Measurements from ENCODE around the gene PARP4.
A peak's percentile ranks its signal among the peaks of the same experiment; 100 is the strongest.
"Not testable (repeated sequence)": the region's sequence is repeated elsewhere in the genome, so short reads cannot be mapped to it uniquely, and the experiment has no call there.

PARP4 gene

GRCh38 chr13:24452044-24452443 lies 60.5 kb downstream of the PARP4 start:
- no peak for DNase-seq (ENCODE audit: low read depth, low spot score)

DNA sequence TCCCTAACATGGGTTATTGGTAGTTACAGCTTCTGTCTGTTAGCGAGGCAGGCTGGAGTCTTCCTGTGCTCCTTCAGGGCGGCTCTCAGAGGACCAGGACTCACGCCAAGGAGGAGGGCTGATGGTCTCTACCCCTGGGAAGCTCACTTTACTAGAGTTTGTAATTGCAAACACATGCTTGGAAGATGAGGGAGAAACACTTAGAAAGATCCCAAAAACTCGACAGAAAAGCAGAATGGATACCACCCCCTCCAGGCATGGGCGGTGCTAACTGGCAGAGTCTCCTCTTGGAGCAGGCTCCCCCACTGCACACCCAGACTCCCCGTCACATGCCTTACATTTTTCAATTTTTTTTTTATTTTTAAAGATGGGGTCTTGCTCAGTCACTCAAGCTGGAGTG lies 62.0 kb downstream of the PARP4 start:
- no peak for DNase-seq (ENCODE audit: low read depth, low spot score)

GRCh38 chr13:24444851-24445250 lies 67.7 kb downstream of the PARP4 start:
- not testable (repeated sequence) for DNase-seq (ENCODE audit: low read depth, low spot score)

DNA sequence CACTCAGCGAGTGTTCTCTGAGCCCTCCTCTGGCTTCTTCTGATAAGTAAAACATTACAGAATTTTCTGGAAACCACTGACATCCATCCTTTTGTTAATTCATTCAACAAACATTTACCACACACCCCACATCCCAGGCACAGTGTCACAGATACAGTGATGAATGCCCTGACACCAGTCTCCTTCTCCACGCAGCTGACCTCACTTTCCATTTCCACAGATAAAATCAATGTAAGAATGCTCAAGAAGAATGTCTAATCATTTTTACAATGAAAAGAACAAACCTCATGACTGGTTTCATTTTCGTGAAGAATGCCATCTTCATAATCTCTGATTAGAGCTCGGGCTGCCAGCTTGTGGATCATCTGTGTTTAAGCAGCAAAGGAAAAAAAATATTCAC lies 69.2 kb downstream of the PARP4 start:
- no peak for DNase-seq (ENCODE audit: low read depth, low spot score)

- not testable (repeated sequence) for DNase-seq (ENCODE audit: low read depth, low spot score)
These were observed 86.5 kb downstream of the PARP4 start for GRCh38 chr13:24426045-24426444.

- peak; percentile 33 for DNase-seq (ENCODE audit: low read depth, low spot score)
These were observed 92.9 kb downstream of the PARP4 start for GRCh38 chr13:24419668-24420067.

- no peak for DNase-seq (ENCODE audit: low read depth, low spot score)
These were observed 104.7 kb downstream of the PARP4 start for GRCh38 chr13:24407844-24408243.

GRCh38 chr13:24406524-24406923 lies 106.1 kb downstream of the PARP4 start:
- DNase-seq (ENCODE audit: low read depth, low spot score), result no peak

- no peak for DNase-seq (ENCODE audit: low read depth, low spot score)
These were observed 115.8 kb downstream of the PARP4 start for GRCh38 chr13:24396821-24397220.

- no peak for DNase-seq (ENCODE audit: low read depth, low spot score)
These were observed 119.6 kb downstream of the PARP4 start for GRCh38 chr13:24392972-24393371.

DNA sequence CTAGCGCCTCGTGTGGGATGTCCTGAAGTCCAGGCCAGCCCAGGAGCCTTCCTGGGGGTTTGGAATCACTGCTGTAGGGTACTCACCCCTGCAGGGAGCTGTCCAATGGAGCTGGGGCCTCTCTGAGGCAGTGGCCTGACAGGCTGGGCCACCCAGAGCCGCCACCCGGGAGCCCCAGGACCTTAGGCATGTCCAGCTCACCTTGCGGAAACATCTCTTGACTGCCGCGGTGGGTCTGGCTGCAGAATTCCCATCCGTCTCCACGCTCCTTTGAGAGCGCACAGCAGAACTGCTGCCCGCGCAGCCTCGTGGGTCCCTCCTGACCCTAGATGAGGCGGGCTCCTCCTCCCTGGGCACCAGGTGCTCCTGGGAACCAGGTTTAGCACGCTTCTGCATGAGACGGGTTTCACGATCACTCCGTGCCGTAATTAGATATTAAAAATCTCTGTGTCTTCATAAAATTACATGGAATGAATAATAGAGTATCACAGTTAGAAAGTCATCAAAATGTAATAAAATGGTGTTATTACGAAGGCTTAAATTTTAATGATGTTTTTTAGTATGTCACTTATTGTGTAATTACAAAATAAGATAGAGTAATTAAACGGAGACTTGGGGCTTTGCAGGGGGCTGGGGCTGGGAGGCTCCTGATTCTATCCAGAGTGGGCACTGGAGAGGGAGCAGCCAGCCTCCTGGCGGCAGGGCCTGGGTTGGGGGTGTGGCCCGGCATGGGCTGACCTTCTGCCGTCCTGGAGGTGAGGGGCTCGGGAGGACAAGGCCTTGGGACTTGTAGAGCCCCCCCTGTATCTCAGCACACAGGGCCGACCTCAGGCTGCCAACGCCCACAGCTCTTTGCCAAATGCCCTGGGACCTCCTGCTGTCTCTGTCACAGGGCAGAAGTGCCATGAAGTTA lies 120.6 kb downstream of the PARP4 start:
- DNase-seq (ENCODE audit: low read depth, low spot score), result not testable (repeated sequence)

GRCh38 chr13:24390795-24391194 lies 121.8 kb downstream of the PARP4 start:
- DNase-seq (ENCODE audit: low read depth, low spot score), result not testable (repeated sequence)

DNA sequence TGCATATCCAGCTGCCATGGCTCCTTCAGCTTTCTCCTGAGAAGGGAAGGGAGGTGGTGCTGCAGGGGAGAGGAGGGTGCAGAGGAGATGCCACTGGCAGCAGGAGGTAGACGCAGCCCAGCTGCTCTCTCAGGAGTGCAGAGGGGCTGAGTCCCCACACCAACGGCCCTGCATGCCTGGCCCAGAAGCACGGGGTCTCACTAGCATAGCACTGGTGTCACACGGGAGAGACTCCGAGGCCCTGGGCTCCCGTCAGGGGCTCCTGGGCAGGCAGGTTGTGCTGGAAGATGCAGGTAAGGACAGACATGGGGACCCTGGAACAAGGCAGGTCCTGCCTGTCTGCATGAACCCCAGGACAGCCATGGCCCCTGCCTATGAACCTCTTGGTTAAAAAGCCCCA lies 123.1 kb downstream of the PARP4 start:
- DNase-seq (ENCODE audit: low read depth, low spot score), result no peak

DNA sequence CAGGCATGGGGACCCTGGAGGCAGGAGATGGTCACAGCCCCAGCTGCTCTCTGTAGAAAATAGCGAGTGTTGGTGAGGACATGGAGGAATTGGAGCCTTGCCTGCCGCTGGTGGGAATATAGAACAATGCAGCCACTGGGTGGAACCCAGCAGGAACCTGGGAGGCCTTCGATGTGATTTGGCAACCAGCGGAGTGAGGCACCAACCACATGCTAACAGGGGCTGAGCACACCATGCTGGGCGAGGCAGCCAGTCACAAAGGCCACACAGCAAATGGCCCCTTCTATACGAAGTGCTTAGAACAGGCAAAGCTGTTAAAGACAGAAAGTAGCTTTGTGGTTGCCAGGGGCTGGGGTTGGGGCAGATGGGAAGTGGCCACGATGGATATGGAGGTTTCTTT lies 123.8 kb downstream of the PARP4 start:
- not testable (repeated sequence) for DNase-seq (ENCODE audit: low read depth, low spot score)

DNA sequence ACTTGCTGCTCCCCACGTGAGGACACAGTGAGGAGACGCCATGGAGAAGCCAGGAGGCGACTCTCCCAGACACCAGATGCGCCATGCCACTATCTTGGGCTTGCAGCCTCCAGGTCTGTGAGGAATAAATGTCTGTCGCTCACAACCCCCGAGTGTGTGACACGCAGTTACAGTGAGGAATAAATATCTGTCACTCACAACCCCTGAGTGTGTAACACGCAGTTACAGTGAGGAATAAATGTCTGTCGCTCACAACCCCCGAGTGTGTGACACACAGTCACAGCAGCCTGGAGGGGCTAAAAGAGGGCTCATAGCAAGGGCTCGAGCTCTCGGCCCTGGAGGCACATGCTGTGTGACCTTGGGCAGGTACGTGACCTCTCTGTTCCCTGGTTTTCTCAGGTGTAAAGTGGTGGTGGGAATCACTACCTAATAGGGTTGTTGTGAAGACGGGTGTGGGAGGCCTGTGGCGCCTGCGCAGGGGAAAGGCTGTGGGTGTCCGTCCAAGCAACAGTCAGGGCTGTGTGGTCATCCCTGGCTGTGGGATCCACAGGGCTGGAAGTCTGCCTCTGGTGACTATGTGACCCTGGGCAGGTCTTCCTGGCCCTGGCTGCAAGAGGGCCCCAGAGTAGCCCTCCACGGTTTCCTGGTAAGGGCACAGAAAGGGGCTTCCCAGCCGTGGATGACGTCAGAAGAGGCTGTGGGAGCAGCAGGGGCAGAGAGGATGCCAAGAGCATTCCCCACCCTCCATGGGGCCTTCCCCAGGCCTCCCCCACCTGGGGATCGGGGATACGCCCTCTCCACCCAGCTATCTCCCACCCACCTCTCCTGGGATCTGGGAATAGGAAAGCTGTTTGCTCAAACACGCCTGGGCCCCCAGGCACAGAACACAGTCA lies 125.5 kb downstream of the PARP4 start:
- no peak for DNase-seq (ENCODE audit: low read depth, low spot score)

DNA sequence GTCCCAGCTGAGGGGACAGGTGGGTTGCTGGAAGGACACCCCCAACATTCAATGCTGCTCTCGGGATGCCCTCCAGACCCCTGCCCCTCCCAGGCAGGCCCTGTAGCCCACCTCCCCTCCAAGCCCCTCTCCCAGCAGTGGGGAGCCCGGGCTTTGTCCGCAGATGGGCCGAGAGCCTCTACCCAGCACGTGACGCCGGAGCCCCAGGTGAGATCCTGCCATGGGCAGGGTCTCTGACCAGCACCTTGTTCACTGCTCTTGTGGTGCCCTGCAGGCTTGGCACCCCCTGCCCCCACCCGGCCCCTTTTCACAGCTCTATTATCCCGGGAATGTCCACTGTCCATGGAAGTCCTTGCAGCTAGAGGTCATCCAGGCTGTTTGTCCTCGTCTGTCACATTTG lies 126.7 kb downstream of the PARP4 start:
- DNase-seq (ENCODE audit: low read depth, low spot score), result no peak

GRCh38 chr13:24384946-24385345 lies 127.6 kb downstream of the PARP4 start:
- not testable (repeated sequence) for DNase-seq (ENCODE audit: low read depth, low spot score)

DNA sequence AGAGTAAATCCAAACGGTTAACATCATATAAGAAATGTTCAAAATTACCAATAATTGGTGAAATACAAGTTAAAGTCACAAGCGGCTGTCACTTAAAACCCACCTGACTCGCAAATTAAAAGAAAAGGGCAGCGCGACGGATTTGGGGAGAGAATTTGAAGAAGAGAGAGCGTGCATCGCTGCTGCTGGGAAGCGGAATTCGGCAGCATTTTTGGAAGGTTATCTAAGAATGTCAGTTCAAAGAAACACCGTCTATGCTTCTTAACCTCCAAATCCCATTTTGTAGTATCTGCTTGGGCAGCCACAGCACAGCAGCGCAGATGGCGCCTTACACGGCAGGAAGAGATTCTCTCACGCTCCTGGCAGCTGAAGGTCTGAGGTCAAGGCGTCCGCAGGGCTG lies 128.5 kb downstream of the PARP4 start:
- DNase-seq (ENCODE audit: low read depth, low spot score), result not testable (repeated sequence)

GRCh38 chr13:24381541-24382265 lies 130.9 kb downstream of the PARP4 start:
- no peak for DNase-seq (ENCODE audit: low read depth, low spot score)

- DNase-seq (ENCODE audit: low read depth, low spot score), result not testable (repeated sequence)
These were observed 131.7 kb downstream of the PARP4 start for GRCh38 chr13:24380881-24381280.

DNA sequence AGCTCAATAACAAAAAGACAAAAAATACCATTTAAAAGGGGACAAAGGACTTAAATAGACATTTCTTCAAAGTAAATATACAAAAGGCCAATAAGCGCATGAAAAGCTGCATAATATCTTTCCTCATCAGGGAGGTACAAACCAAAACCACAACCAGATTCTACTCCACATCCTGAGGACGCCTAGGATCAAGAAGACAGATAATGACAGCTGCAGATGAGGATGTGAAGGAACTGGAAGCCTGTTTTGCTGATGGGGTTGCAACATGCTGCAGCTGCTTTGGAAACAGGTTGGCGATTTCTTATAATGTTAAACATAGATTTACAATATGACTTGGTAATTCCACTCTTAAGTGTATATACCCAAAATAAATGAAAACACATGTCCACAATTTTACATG lies 132.4 kb downstream of the PARP4 start:
- DNase-seq (ENCODE audit: low read depth, low spot score), result not testable (repeated sequence)

GRCh38 chr13:24371273-24371672 lies 141.3 kb downstream of the PARP4 start:
- not testable (repeated sequence) for DNase-seq (ENCODE audit: low read depth, low spot score)
